HG03378 (cell line): ENCODE data around the gene MEF2D.

Experiments used
- ATAC-seq: cut with Tn5 transposase; IDR thresholded peaks from one replicate; pipeline ENCODE4 v1.9.1; 2021; ENCODE audit warnings: mild to moderate bottlenecking, moderate library complexity; ENCODE audit not compliant: unreplicated experiment

The MEF2D gene

DNA sequence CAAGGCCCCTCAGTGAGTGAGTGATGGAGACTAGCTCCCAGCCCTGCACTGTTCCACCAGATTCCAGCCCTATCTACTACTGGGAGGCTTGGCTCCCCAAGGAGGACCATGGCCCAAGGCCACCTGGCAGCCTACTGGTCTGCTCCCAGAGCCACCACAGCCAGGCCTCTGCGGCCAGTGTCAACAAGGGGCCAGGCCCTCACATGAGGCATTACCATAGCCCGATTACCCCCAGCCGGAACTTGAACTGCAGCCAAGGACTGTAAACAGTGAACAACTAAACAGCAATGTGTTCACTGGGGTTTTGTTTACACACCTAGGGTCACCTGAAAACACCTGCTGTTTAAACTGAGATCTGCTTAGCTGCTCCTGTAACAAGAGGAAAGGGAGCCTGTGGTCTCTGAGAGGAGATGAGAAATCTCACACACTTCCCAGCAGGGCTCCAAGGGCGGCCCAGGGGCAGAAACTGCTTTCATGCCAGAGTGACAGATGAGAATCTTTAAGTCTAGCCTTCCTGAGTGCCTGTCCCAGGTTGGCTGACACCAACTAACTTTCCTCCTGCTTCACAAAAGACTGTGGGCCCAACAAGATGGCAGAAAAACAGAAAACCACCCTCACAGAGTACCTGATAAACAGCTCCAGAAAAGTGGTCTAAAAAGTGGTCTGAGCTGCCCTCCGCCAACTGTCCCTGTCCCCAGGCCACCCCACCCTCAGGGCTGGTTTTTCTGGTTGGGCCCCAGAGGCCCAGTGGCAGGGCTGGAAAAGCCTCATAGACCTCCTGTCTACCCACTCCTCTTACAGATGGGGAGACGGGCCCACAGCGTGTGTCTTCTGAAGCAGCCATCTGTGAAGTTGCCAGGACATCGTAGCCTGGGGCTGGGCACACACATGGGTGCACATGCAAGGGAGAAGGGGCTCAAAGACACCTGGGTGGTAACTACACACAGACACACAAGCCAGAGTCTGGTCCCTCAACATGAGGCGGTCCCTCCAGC lies 28.8 kb downstream of the MEF2D start:
- no peak for ATAC-seq

DNA sequence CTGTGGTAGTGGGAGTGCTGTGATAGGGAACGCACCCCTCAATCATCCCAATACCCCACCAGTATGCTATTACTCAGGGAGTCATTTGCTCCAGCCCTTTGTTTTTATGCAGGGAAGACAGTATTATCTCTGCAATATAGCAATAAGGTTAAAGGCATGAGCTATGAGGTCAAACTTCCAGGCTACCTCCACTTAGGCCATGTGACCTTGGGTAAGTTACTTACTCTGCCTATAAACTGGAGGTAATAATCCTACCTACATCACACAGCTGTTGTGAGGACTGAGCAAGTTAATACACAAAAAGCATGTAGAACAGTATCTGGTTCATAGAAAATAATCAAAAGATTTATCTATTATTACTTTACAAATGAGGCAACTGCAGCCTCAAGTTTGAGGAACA lies 30.1 kb downstream of the MEF2D start:
- ATAC-seq: no peak

DNA sequence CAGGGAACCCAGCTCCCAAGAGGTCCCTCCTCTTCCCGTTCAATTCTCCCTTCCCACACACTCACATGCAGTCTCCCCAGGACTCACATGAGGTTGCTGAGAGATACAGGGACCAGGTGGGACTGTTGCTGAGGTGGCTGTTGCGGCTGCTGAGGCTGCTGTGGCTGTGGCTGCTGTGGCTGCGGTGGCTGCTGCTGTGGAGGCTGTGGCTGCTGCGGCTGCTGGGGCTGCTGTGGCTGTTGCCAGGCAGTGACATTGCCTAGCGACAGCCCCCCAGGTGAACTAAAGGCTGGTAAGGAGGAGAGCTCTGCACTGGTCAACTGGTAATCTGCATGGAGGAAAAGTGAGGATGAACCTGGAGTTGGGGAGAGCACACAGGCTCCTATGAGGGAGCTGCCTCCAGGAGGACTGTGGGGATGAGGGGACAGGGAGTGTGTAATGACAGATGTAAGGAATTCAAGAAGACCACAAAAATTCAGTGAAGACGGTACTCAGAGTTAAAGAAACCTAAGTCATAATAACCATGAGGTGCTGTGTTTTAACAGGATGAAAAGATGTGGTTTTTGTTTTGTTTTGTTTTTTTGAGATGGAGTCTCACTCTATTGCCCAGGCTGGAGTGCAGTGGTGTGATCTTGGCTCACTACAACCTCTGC lies 31.8 kb downstream of the MEF2D start:
- no peak for ATAC-seq

DNA sequence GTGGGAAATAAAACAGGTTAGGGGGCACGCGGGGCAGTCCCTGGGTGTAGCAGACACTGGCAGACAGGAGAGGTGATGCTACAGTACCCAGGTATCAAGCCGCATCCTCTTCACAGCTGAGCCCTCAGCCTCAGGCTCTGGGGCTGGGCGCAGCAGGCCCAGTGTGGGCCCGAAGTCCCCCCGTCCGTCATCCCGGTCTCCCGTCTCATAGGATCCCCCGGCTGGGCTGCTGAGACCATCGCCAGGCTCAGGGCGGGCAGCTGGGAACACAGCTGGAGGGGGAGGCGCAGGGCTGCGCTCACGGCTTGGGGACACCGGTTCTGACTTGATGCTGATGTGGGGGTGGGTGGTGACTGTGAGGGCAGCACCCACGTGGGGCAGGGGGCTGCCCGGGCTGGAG lies 32.7 kb downstream of the MEF2D start:
- no peak for ATAC-seq

DNA sequence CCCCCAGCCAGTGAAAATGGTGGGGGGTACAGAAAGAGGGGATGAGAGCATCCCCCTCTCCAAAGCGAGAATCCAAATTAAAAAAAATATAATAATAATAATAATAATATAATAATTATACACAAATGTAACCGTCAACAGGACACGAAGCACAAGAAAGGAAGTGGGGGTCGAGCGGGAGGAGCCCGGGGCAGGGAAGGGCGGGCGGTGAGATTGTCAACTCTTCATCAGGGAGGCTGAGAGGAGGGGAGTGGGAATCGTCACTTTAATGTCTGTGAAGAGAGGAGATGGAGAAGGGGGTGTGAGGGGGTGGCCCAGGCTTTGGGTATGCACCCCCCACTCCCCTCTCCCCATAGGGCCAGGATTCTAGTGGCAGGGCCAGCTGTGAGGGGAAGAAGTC lies 33.2 kb downstream of the MEF2D start:
- ATAC-seq: no peak

DNA sequence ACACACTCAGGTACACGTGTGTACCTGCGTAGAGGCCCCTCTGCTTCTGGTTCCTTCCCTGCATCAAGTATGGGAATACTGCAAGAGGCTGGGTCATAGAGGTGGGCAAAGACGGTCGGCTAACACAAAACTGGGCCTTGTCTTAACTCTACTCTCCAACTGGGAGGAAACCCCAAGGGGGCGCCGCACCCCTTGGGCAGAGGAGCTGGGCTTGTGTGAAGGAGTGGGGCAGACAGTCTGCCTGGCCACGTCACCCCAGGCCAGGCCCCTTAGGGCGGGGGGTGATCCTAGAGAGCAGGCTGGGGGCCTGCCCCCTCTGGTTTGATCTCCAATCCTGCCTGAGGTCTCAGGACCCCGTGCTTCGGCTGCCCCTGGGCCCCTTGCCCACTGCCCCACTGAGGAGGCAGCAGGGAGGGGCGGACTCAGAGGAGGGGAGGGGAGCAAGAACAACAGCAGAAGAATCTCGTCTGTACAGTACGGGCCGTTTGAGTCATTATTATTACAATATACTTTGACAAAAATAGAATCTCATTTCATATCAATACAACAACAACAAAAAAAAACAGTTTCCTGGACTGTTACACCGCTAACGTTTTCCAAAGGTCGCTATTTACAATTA lies 34.7 kb downstream of the MEF2D start:
- no peak for ATAC-seq

DNA sequence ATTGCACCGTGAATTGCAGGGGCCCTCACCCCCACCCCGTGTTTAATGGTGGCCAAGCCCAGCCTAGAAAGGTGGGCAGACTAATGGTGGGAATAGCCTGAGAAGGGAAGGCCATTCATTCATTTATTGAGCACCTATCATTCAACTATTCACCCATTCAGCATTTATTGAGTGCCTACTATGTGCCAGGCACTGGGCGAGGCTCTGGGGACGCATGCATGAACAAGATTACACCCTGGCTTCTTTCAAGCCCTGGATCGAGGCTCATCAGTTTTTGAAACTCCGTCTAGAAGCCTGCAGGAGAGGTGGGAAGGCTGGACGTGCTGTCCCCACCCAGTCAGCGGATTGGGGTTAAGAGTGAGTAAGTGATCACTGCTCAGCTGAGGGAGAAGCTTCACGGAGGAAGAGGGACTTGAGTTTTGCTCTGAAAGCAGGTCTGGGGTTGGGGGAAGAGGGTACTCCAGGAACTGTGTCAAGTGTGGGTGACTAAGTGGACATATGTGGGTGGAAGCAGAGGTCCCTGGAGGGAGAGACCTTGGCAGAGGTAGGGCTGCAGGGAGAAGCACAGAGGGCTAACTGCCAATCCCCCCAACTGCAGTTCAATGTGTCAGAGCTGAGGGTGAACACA lies 35.6 kb downstream of the MEF2D start:
- ATAC-seq: no peak

DNA sequence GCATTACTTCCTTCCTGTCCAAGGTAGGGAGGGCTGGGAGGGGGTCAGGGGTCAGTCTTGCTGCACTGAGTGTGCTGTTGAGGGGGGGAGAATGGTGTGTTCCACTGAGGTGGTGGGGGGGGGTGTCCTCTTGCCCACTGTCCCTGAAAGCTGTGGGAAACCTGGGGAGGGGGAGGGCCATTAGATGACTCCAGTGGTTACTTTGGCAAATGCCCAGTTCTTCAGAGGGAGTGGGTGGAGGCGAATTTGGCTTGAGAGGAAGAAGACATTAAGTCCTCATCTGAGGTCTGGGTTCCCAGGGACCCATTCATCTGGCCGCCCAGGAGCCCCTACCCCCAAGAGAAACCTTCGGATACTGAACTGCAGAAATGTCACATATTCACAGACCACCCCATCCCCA lies 36.2 kb downstream of the MEF2D start:
- no peak for ATAC-seq

DNA sequence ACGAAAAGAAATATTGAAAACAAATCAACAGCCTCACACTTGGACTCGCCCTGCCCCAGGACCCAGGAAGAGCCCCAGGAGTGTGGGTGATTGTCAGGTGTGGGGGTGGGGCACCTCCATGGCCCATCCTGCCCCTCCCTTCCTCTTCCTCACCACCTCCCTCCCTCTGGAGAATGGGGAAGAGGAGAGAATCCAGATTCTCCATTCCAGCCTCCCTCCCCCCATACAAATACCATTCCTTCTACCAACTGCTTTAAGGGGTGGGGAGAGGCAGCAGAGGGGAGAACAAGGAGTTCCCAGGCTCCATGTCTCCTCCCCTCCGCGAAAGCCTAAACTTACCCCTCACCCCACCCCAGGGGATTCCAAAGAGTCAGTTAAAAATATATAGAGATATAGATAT lies 36.7 kb downstream of the MEF2D start:
- no peak for ATAC-seq

DNA sequence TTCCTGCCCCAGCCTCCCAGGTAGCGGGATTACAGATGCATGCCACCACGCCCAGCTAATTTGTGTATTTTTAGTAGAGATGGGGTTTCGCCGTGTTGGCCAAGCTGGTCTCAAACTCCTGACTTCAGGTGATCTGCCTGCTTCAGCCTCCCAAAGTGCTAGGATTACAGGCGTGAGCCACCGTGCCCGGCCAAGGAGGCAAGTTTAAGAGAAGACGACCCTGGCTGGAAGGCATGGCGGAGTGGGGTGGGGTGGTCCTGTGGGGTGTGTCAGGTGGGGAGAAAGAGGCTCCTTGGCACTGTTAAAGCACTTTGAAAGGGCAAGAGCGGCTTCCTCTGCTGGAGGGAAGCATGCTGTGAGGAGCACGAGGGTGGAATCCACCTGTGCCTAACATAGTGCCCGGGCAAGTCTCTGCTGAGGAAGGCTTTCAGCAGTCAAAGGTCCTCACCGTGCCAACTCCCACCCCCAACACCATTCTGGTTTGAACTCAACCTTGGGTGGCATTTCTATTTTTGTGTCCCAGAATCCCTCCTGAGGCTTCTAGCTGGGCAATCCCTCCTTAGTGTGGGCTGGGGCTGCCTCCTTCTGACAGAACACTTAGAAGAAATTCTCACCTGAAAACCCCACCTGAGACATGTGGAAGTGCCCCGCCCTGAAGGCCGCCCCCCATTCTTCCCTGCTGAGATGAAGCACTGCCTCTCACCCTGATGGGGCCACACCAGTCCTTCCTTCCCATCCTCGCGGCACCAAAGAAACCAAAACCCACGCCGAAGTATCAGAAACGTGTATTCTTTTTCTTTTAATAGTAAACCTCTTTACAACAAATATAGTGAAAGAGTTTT lies 37.4 kb downstream of the MEF2D start:
- no peak for ATAC-seq

DNA sequence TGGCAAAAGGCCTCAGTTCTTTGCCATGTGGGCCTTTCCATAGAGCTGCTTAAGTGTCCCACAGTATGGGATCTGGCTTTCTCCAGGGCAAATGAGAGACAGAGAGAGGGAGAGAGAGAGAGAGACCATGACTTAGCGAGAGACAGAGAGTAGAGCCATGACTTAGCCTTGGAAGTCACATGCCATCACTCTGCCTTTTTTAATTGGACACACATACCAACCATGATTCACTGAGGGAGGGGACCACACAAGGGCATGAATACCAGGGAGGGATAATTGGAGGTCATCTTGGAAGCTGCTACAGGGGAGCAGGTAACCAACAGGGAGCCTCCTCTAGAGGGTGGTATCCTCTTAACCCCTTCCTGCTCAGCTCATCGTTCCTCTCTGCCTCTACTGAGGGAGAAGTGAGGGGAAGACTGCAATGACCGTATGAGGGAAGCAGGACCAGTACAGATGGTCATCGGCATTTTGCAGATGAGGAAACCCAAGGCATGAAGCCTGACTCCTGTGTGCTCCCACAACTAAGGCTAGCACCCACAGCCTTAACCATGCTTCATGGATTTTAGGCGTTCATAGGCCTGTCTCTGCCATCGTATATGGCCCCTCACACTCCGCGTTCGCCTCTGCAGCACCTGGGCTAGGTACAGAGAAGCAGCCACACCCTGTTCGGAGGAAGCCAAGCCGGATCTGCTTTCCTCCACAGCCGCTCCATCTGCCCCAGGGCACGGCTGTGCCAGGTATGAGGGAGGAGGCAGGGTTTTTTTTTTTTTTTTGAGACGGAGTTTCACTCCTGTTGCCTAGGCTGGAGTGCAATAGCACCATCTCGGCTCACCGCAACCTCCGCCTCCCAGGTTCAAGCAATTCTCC lies 38.6 kb downstream of the MEF2D start:
- no peak for ATAC-seq

DNA sequence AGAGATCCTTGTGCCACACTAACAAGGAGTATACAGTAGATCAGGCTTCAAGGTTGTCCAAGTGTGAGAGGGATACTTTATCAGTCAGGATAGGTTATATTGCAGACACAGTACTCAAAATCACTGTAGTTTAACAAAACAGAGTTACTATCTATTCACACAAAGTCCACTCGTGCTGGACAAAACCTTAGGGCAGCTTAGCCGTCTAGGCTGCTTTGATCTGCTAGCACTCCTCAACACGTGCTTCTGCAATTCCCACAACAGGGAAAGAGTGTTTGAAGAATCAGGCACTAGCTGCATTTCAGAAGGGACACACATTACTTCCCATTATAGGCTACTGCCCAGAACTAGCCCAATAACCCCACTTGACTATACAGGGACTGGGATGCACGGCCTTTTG lies 39.5 kb downstream of the MEF2D start:
- no peak for ATAC-seq

DNA sequence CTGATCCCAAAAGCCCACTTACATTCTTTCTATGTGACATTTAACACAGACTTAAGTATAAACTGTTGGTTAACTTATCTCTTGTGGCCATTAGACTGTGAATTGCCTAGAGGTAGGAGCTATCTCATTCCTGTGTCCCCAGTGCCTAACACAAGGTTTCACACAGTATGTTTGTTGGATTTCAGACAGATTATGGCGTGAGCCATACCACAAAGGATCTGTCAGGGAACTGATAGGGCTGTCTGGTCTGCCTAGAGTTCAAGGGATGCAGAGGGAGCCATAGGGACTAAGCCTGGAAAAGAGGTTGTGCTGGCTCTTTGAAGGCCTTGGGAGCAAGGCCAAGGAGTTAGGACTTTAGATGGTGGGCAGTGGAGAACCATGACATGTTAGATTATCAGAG lies 40.0 kb downstream of the MEF2D start:
- ATAC-seq: no peak

DNA sequence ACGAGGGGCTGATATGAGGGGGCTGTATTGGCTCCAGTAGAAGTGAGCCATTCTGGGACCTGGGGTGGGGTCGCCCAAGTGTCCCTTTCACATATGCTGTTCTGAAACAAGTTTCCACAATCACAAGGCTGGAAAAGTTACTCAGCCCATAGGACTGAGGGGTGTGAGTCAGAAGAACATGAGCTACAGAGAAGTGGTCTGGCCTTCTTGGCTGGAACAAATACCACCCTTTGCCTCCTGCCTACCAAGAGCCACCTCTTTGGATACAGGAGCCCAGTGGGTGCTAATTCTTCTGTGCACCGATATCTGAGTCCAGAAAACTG lies 42.4 kb downstream of the MEF2D start:
- ATAC-seq: no peak

DNA sequence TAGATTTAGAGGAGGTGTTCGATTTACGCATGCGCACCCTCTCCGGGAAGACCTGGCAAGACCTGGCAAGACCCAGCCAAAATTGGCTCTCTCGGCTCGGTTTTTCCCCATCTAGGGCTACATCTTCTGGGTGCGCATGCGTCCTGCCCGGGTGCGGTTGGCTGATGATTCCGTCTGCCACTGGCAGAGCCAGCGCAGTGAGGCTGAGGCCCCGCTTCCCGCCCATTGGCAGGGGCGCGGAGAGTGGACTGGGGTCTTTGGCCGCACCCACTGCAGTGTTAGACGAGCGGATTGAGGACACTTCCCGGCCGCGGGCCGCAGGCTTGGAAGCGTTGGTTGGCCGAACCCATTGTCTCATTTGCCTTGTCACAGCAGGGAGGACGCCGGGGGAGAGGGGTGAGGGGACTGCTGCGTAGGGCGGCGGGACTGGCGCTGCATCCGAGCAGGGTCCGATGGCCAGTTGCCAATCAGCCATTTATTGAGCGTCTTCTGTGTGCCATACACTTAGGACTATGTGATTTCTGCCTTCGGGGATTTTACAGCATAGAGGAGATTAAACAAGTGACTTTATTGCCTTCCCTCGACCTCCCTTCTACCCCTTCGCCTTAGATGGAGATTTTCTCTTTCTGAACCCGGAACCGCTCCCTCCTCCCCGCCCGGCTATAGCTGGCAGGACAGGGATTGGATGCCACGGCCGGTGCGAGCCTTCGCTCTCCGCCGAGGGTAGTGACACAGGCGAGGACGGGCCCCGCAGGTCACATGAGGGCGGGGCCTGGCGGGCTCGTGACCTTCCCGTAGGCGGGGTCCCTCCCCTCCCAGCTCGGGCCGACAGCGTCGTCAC lies 43.7 kb downstream of the MEF2D start:
- ATAC-seq: peak; percentile 60

DNA sequence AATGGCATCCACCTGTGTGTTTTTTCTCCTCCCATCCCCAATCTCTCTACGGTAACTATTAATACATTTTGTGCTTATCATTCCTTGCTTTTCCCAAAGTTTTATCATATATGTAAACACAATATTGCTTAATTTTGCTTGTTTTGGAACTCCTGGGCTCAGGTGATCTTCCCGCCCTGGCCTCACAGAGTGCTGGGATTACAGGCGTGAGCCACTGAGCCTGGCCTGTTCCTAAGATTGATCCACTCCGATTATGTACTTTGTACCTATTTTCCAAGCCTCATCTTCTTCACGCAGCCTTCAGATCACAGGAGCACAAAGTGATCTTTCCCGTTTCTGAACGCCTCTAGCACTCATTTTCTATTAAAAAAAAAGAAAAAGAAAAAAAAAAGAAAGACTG lies 45.2 kb downstream of the MEF2D start:
- no peak for ATAC-seq

DNA sequence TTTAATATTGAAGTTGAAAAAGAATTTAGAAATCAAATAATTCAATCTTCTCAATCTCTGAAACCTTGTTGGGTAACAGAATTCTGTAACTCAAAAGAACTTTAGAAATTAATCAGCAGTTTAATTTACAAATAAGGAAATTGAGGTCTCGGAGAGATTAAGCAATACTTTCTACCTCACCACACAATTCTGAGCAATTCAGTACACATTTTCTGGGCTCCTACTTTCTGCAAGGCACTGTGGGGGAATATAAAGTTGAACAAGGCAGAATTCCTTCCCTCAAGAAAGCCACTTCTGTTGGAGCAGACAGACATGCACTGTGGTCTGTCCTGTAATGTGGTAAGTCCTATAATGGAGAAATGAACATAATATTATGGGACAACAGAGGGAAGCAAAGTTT lies 47.7 kb downstream of the MEF2D start:
- ATAC-seq: no peak

DNA sequence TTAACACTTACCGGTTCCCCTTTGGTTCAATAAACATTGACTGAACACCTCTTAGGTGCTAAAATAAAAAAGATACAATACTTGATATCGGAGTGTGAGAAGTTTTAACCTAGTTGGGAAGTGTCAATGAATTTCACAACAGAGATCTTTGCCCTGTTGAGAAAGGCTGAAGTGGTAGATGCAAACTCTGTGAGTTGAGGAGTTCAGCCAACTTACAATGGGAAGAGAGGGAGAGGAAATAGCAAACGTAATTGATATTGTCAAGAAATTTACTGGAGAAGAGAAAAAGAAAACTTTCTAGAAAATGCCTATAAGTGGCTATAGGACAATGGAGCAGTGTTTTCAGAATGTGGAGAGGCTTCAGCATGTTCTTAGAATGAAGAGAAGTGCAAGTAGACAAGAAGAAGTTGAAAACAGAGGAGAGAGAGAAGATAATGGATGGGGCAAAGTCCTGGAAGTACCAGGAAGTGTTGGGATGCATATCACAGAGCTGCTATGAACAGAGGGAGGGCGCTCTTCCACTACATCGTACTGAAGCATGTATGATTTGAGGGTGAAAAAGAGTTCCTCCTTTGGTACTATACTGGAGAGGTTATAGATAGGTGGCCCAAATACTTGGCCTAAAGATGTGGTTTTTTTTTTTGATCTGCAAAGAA lies 48.9 kb downstream of the MEF2D start:
- ATAC-seq: no peak
